Measurements from ENCODE around the gene AGA. TPM values are rescaled to one million over a fixed set of nuclear protein-coding genes. Genes with fewer than 3 reads are reported as not detected.

The AGA gene
- total and polyA plus RNA-seq, 2 donors (not counting 1 experiment from before 2014, with no cell fraction given) = 28.2 to 35.3 TPM

DNA sequence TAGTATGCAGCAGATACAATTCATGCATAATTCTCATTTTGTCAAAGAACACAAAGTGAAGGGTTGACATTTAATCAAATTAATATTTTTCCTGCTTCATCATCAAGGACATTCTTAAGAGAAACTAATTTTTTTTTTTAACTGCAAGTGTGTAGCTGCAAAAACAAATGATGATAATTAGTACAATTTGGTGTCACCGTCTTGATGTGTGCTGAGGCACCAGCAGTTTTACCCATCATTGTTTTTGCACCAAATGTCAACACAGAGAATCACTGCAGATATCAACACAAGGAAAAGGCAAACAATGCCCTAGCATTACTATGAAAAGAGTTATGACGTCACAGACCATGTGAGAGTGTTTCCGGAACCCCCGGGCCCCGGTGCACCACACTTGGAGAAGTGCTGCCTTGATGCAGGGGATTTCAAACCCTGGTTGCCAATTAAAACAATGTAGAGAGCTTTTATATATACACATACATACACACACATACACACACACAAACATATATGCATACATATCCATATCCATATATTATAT lies 55.9 kb downstream of the AGA start:
- Histone ChIP-seq H3K27ac (ENCODE audit: low read length in 2 of 2) (no peak overlapping the region), H3K4me1 (ENCODE audit: control insufficient read depth in 2 of 2, insufficient read depth in 2 of 2, low read length in 2 of 2) (no peaks in the 10 kb centered on the region), H3K27me3 (replicated peaks in 1 of 4; ENCODE audit: control extremely low read depth in 1 of 4, control insufficient read depth in 3 of 4, insufficient read depth in 4 of 4, low read length in 3 of 4) (no peaks in the 10 kb centered on the region), H4K20me1 (ENCODE audit: control insufficient read depth, insufficient read depth, low read length, poor library complexity, severe bottlenecking) (no peaks in the 10 kb centered on the region), H3K36me3 (replicated peaks in 1 of 2; ENCODE audit: control extremely low read depth in 1 of 2, control insufficient read depth in 1 of 2, extremely low read depth in 1 of 2, insufficient read depth in 2 of 2, low read length in 1 of 2) (no peaks in the 10 kb centered on the region), H3K4me3 (ENCODE audit: control extremely low read depth in 1 of 5, extremely low read depth in 1 of 5, insufficient read depth in 1 of 5, low read depth in 2 of 5, low read length in 4 of 5) (no peak overlapping the region), H2AFZ (ENCODE audit: insufficient read depth, low read depth, low read length, poor library complexity, severe bottlenecking) (no peak overlapping the region), H3K9me3 (ENCODE audit: control extremely low read depth in 1 of 3, control insufficient read depth in 2 of 3, insufficient read depth in 1 of 3, low read length in 2 of 3) (no peaks in the 10 kb centered on the region), H3K9ac (ENCODE audit: low read length) (no peak overlapping the region), H3K79me2 (ENCODE audit: control insufficient read depth, insufficient read depth, low read length) (no peaks in the 10 kb centered on the region), H3K4me2 (replicated peaks; ENCODE audit: low read depth, low read length, poor library complexity, severe bottlenecking) (no peak overlapping the region)
- Mint-ChIP-seq H3K4me3 (no peak overlapping the region), H3K9me3 (ENCODE audit: insufficient read depth) (no peaks in the 10 kb centered on the region), H3K27ac (no peak overlapping the region), H3K27me3 (peaks cover 19% of the 10 kb centered on the region), H3K4me1 (no peaks in the 10 kb centered on the region)
- TF ChIP-seq, protein P1, sequence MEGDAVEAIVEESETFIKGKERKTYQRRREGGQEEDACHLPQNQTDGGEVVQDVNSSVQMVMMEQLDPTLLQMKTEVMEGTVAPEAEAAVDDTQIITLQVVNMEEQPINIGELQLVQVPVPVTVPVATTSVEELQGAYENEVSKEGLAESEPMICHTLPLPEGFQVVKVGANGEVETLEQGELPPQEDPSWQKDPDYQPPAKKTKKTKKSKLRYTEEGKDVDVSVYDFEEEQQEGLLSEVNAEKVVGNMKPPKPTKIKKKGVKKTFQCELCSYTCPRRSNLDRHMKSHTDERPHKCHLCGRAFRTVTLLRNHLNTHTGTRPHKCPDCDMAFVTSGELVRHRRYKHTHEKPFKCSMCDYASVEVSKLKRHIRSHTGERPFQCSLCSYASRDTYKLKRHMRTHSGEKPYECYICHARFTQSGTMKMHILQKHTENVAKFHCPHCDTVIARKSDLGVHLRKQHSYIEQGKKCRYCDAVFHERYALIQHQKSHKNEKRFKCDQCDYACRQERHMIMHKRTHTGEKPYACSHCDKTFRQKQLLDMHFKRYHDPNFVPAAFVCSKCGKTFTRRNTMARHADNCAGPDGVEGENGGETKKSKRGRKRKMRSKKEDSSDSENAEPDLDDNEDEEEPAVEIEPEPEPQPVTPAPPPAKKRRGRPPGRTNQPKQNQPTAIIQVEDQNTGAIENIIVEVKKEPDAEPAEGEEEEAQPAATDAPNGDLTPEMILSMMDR (IDR thresholded peaks at IDR 0.05) = no peak
- TF ChIP-seq EZH2 (IDR thresholded peaks at IDR 0.05; ENCODE audit: borderline replicate concordance, insufficient read depth, low read depth, low read length, poor library complexity, severe bottlenecking) = no peak
- 33% methylated on average over 1 of the region's 5 CpGs for WGBS (ENCODE audit: insufficient coverage)
- CTCF ChIA-PET = no interaction called here
- DNase-seq (no peak), ATAC-seq (ENCODE audit: low read depth) (no peak)
- intact Hi-C loops (cut with micrococcal nuclease) = no loop called here
- POLR2A ChIA-PET = no interaction called here

DNA sequence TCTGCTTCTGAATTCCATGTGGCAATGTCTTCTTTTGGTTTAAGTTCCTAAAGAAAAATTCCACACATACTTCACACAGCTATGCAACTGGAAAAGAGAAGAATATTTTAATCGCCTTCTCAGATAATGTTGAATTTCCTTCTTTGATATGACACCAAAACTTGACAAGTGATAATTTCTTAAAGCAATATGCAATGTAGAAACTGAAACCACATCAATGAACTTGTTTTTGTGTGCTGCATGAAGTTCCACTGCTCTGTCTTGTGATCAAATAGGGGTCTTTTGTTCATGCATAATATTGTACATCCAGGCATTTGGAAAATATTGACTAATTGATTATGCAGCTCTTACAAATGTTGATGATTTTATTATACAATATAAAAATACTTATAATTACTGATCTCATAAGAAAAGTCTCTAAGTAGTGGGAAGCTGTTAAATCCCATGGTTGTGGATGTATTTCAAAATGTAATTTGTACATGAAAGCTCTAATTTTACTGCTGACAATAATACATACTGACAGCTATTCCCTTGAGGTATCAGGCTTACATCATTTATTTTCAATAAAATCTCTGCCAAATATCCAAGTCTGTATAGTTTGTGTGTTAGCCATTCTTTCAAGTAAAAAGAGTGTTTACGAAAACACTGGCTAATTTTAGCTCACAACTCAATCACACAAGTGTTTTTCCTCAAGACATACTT lies 56.5 kb downstream of the AGA start:
- ChIA-PET POLR2A (no interaction called here), CTCF (no interaction called here)
- intact Hi-C loops (cut with micrococcal nuclease) = no loop called here
- no peak for ATAC-seq (ENCODE audit: low read depth)
- no peaks in the 10 kb centered on the region for H3K4me1 Mint-ChIP-seq
- no peaks in the 10 kb centered on the region for H3K4me1 ChIP-seq (ENCODE audit: control insufficient read depth in 2 of 2, insufficient read depth in 2 of 2, low read length in 2 of 2)
- H3K9me3 Mint-ChIP-seq (ENCODE audit: insufficient read depth) = no peaks in the 10 kb centered on the region
- no peak overlapping the region for H3K4me3 Mint-ChIP-seq
- H4K20me1 ChIP-seq (ENCODE audit: control insufficient read depth, insufficient read depth, low read length, poor library complexity, severe bottlenecking) = no peaks in the 10 kb centered on the region
- H3K27ac Mint-ChIP-seq = no peak overlapping the region
- no peaks in the 10 kb centered on the region for H3K36me3 ChIP-seq (replicated peaks in 1 of 2; ENCODE audit: control extremely low read depth in 1 of 2, control insufficient read depth in 1 of 2, extremely low read depth in 1 of 2, insufficient read depth in 2 of 2, low read length in 1 of 2)
- H3K9ac ChIP-seq (ENCODE audit: low read length) = no peak overlapping the region
- no peaks in the 10 kb centered on the region for H3K27me3 ChIP-seq (replicated peaks in 1 of 4; ENCODE audit: control extremely low read depth in 1 of 4, control insufficient read depth in 3 of 4, insufficient read depth in 4 of 4, low read length in 3 of 4)
- WGBS (ENCODE audit: insufficient coverage) = no CpG with 5 or more reads among the region's 2 CpGs
- no peak overlapping the region for H3K4me2 ChIP-seq (replicated peaks; ENCODE audit: low read depth, low read length, poor library complexity, severe bottlenecking)
- TF ChIP-seq EZH2 (IDR thresholded peaks at IDR 0.05; ENCODE audit: borderline replicate concordance, insufficient read depth, low read depth, low read length, poor library complexity, severe bottlenecking) = no peak
- no peak for DNase-seq
- no peak overlapping the region for H3K4me3 ChIP-seq (ENCODE audit: control extremely low read depth in 1 of 5, extremely low read depth in 1 of 5, insufficient read depth in 1 of 5, low read depth in 2 of 5, low read length in 4 of 5)
- H3K27me3 Mint-ChIP-seq = peaks cover 19% of the 10 kb centered on the region
- H2AFZ ChIP-seq (ENCODE audit: insufficient read depth, low read depth, low read length, poor library complexity, severe bottlenecking) = no peak overlapping the region
- H3K27ac ChIP-seq (ENCODE audit: low read length in 2 of 2) = no peak overlapping the region
- H3K79me2 ChIP-seq (ENCODE audit: control insufficient read depth, insufficient read depth, low read length) = no peaks in the 10 kb centered on the region
- peaks cover 0 to under 1% (median 0%) of the 10 kb centered on the region in 3 donors for H3K9me3 ChIP-seq (ENCODE audit: control extremely low read depth in 1 of 3, control insufficient read depth in 2 of 3, insufficient read depth in 1 of 3, low read length in 2 of 3)

Data from B cell (primary cell).